ENCODE data around the gene PRRG3.

- no peak for TF ChIP-seq CTCF (IDR thresholded peaks at IDR 0.05)
- no peak for TF ChIP-seq POLR2A (IDR thresholded peaks at IDR 0.05)
Measured at GRCh38 chrX:151735219-151735618, 40.0 kb downstream of the PRRG3 start.

Measured in ovary (tissue), 3 donors.